GM21423 (cell line): ENCODE data around the gene LMNA.

Source experiments
- ATAC-seq: cut with Tn5 transposase; IDR thresholded peaks from one replicate; pipeline ENCODE4 v1.9.1; 2021; ENCODE audit warnings: mild to moderate bottlenecking, moderate library complexity; ENCODE audit not compliant: unreplicated experiment

Gene LMNA

GRCh38 chr1:156138458-156138867, 24.0 kb downstream of the LMNA start:
- no peak for ATAC-seq

GRCh38 chr1:156140879-156141707, 26.6 kb downstream of the LMNA start:
- ATAC-seq, result no peak

- ATAC-seq, result no peak
These were observed 29.4 kb downstream of the LMNA start for GRCh38 chr1:156143765-156144489.

GRCh38 chr1:156144742-156145141, 30.2 kb downstream of the LMNA start:
- ATAC-seq, result no peak

- ATAC-seq, result no peak
These were observed 31.1 kb downstream of the LMNA start for GRCh38 chr1:156145650-156146019.

GRCh38 chr1:156146020-156146768, 31.7 kb downstream of the LMNA start:
- ATAC-seq, result no peak

DNA sequence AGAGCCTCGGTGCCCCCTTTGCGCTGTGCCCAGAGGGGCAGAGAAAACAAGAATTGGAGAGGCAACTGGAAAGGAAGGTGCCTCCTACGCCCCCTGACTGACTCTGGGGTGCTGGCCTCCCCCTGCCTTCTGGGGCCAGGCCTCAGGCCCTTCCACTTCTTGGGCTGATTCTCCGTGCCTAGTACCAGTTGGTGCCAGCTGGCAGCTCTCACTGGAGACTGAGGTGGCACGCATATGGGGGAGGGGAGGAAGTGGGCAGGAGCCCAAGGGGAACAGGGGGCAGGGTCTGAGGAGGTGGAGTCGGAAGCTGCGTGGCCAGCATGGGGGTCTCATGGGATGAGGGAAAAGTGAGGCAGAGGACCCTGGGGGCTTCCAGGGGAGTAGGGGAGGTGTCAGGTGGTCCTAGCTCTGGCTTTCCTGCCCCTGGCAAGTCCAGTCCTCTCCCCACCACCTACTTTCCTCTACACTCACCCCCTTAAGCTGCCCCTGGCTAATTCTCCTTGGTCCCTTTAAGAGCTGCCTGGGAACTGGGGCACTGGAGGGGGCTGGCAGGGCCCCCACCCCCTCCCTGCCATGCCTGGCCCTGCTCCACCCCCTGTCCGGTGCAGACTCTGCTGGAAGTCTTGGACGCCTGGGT, 32.4 kb downstream of the LMNA start:
- ATAC-seq, result no peak

GRCh38 chr1:156148216-156148615, 33.7 kb downstream of the LMNA start:
- no peak for ATAC-seq

GRCh38 chr1:156149374-156150332, 35.1 kb downstream of the LMNA start:
- peak; percentile 36 for ATAC-seq

DNA sequence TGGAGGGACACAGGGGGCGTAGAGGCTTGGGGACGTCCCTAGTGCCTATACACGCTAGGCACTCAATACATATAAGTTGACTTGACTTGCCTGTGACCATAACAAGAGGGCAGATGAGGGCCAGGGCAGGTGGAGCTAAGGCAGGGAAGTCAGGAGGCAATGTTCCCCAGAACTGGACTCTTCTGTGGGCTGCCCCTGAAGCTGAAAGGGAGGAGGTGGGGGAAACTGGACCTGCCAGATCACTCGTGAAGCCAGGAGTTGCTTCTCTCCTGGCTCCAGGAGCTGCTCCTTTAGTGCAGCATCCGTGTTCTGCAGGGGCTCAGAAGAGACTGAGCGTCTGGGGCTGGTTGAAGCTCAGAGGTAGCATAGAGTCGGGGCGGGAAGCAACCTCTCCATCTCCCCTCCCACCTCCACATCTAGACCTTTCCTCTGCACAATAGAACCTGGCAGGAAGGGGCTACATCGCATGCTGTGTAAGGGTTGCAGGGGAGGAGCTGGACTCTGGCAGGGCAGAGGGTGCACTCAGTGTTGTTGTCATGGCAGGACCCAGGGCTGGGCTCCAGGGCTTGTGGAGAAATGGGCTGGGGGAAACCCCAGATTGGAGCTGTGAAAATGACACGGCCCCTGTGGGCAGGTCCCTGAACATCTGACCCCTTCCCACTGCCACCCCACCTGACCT, 36.0 kb downstream of the LMNA start:
- ATAC-seq, result no peak

- ATAC-seq, result no peak
These were observed 36.7 kb downstream of the LMNA start for GRCh38 chr1:156151093-156151688.

DNA sequence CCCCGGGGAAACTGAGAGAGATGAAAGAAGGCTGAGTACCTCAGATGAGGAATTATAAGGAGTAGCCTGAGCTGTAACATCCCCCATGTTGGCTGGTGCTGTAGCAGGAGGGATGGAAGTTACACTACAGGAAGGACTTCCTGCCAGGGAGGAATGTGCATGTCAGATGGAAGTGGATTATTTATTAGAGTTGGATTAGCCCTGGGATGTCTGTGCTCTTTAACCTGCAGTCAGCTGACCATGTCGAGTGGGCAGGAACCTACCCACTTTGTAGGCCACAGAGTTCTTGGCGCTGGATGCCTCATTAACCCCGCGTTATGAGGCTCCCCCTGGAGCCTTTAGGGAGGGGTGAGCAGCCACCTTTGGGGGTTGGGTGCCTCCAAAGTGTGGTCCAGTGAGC, 38.1 kb downstream of the LMNA start:
- no peak for ATAC-seq

DNA sequence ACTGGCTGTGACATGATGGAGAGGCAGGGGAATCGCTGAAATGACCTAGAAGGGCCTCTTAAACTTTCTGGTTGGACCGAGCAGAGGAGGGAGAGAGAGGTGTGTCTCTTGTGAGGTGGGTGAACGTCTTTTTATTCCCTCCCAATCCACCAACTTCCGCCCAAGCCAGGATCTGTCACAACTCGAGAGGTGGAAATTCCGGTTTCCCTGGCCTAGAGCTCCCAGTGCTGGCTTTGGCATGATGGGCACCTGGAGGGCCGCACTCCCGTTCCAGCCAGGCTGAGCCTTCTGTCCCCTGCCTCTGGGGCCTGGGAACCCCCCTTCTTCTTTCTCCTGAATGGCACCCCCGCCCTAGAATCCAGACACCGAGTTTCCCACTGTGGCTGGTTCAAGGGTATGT, 38.9 kb downstream of the LMNA start, which contains the start of gene SEMA4A:
SEMA4A (plus strand) TSS at position 224 of the 400 bp plus-strand sequence. CDS start 994 bp downstream, outside the sequence.
- no peak for ATAC-seq

GRCh38 chr1:156154317-156154749, 39.8 kb downstream of the LMNA start:
- peak; percentile 48 for ATAC-seq

DNA sequence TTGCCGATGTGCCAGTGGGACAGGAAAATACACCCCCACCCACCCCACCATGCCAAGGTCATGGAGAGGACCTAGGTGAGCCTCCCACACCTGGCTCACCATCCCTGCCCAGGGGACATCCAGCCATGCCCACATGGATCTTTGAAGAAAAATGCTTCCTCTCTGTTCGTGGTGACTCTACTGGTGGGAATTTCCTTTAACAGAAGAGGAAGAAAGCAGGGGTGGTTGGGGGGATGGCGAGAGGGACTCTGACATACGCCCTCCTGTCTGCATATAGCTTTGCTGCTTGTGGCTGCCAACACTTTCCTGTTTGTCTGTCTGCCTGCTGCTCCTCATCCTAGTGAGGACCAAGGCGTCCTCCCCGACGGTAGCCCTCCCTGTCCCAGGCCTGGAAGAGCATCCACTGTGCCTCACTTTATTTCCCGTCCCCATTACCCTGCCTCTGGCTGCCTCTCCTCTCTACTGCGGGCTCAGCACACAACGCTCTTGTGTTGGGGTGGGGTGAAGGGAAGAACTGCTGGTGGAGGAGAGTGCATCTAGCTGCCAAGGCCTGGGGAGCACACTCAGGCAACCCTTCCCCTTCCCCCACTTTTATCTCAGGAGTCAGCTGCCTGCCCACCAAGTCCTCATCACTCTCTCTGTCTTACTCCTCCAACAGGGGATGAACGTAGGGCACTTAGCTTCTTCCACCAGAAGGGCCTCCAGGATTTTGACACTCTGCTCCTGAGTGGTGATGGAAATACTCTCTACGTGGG, 41.4 kb downstream of the LMNA start:
- no peak for ATAC-seq

GRCh38 chr1:156157506-156157905, 43.0 kb downstream of the LMNA start:
- no peak for ATAC-seq

DNA sequence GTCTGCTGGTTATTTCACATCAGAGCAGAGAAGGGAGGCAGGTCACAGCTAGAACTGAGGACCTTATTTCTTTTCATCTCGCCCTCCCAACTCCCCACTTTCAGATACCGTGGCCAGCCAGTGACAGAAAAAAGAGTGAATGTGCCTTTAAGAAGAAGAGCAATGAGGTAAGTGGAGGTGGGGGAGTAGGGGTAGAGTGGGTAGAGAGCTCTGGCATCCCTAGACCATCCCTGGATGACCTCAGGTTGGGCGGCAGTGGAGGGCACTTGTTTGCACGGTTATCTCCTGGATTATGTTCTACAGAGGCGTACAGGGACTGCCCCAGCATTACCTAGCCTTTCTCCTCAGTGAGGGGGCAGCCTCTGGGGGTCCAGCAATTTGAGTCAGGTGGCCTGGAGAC, 43.5 kb downstream of the LMNA start:
- ATAC-seq, result no peak
